ENCODE results near the gene VPS26C.

DNA sequence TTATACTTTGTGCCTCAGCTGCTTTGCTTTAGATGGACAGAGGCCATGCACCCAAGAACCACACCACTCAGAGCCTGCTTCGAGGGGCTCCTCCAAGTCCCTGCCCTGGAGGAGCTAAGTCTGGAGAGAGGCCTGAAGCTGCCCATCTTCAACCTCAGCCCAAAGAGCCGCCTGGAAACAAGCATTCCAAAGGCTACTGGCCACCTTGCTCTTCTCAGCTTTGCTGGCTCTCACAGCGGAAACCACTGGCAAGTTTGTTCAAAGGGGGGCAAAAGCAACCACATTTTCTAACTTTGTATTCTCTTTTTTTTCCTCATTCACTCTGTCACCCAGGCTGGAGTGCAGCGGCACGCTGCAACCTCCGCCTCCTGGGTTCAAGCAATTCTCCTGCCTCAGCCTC is 23.2 kb downstream of the VPS26C start:
- TF ChIP-seq POLR2AphosphoS5 (IDR thresholded peaks at IDR 0.05; ENCODE audit: low read depth, low read length), result no peak
- TF ChIP-seq, protein P1, sequence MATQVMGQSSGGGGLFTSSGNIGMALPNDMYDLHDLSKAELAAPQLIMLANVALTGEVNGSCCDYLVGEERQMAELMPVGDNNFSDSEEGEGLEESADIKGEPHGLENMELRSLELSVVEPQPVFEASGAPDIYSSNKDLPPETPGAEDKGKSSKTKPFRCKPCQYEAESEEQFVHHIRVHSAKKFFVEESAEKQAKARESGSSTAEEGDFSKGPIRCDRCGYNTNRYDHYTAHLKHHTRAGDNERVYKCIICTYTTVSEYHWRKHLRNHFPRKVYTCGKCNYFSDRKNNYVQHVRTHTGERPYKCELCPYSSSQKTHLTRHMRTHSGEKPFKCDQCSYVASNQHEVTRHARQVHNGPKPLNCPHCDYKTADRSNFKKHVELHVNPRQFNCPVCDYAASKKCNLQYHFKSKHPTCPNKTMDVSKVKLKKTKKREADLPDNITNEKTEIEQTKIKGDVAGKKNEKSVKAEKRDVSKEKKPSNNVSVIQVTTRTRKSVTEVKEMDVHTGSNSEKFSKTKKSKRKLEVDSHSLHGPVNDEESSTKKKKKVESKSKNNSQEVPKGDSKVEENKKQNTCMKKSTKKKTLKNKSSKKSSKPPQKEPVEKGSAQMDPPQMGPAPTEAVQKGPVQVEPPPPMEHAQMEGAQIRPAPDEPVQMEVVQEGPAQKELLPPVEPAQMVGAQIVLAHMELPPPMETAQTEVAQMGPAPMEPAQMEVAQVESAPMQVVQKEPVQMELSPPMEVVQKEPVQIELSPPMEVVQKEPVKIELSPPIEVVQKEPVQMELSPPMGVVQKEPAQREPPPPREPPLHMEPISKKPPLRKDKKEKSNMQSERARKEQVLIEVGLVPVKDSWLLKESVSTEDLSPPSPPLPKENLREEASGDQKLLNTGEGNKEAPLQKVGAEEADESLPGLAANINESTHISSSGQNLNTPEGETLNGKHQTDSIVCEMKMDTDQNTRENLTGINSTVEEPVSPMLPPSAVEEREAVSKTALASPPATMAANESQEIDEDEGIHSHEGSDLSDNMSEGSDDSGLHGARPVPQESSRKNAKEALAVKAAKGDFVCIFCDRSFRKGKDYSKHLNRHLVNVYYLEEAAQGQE (IDR thresholded peaks at IDR 0.05; ENCODE audit: insufficient read depth in 1 of 2, low read depth in 2 of 2, low read length in 2 of 2), result no peak
- no peak for TF ChIP-seq TAF1 (IDR thresholded peaks at IDR 0.05; ENCODE audit: borderline replicate concordance, insufficient read depth, low read length)
- TF ChIP-seq SIN3A (IDR thresholded peaks at IDR 0.05; ENCODE audit: borderline replicate concordance, insufficient read depth, low read length), result no peak
- no peak for TF ChIP-seq FOXP2 (optimal IDR thresholded peaks at IDR 0.05; ENCODE audit: borderline replicate concordance, extremely low read depth, extremely low read length, insufficient read depth)

All from PFSK-1 (cell line).